ENCODE measurements around the gene ITGB8.
"Not testable (repeated sequence)": the region's sequence is repeated elsewhere in the genome, so short reads cannot be mapped to it uniquely, and the experiment has no call there.

Gene ITGB8

GRCh38 chr7:20381406-20382034 is 50.8 kb downstream of the ITGB8 start:
- no peak for DNase-seq

- DNase-seq, result no peak
Observed at GRCh38 chr7:20383351-20383750, 52.7 kb downstream of the ITGB8 start.

GRCh38 chr7:20385126-20385525 is 54.4 kb downstream of the ITGB8 start:
- no peak for DNase-seq

- DNase-seq, result no peak
Observed at GRCh38 chr7:20388084-20388483, 57.4 kb downstream of the ITGB8 start.

GRCh38 chr7:20389192-20389591 is 58.5 kb downstream of the ITGB8 start:
- not testable (repeated sequence) for DNase-seq

GRCh38 chr7:20393021-20393610 is 62.4 kb downstream of the ITGB8 start:
- no peak for DNase-seq

GRCh38 chr7:20393616-20394015 is 62.9 kb downstream of the ITGB8 start:
- no peak for DNase-seq

- no peak for DNase-seq
Observed at GRCh38 chr7:20394284-20394683, 63.6 kb downstream of the ITGB8 start.

- DNase-seq, result no peak
Observed at GRCh38 chr7:20395104-20395503, 64.4 kb downstream of the ITGB8 start.

GRCh38 chr7:20395511-20395910 is 64.8 kb downstream of the ITGB8 start:
- DNase-seq, result no peak

- no peak for DNase-seq
Observed at GRCh38 chr7:20399521-20399920, 68.8 kb downstream of the ITGB8 start.

- DNase-seq, result no peak
Observed at GRCh38 chr7:20401861-20402746, 71.4 kb downstream of the ITGB8 start.

GRCh38 chr7:20402747-20403230 is 72.1 kb downstream of the ITGB8 start:
- DNase-seq, result no peak

- DNase-seq, result no peak
Observed at GRCh38 chr7:20403331-20403730, 72.6 kb downstream of the ITGB8 start.

- peak in 1 of 51 donors; percentile 8 for DNase-seq
Observed at GRCh38 chr7:20404320-20404719, 73.6 kb downstream of the ITGB8 start.

GRCh38 chr7:20407585-20408466 is 77.1 kb downstream of the ITGB8 start:
- peak in 1 of 51 donors; percentile 28 for DNase-seq

GRCh38 chr7:20408467-20408826 is 77.7 kb downstream of the ITGB8 start:
- DNase-seq, result no peak

GRCh38 chr7:20409961-20410360 is 79.3 kb downstream of the ITGB8 start:
- no peak for DNase-seq

GRCh38 chr7:20411372-20411771 is 80.7 kb downstream of the ITGB8 start:
- DNase-seq, result no peak

- no peak for DNase-seq
Observed at GRCh38 chr7:20412032-20412431, 81.3 kb downstream of the ITGB8 start.

- peak in 3 of 51 donors; percentile 5 to 12 (median 7) for DNase-seq
Observed at GRCh38 chr7:20417260-20417659, 86.6 kb downstream of the ITGB8 start.

All from hypothalamus (tissue), 51 donors.